Endothelial cell of umbilical vein (primary cell): ENCODE measurements around the gene FBXW4.

Experiments
- CTCF ChIP-seq, 2 donors: IDR thresholded peaks; 1 replicate in 1 of 2; 2 replicates in 1 of 2; pipeline ENCODE4 v1.5.1; 2011; ENCODE audit warnings: low read length in 2 of 2, mild to moderate bottlenecking in 2 of 2, moderate library complexity in 2 of 2, control low read depth in 1 of 2, inconsistent platforms in 1 of 2, low read depth in 1 of 2; ENCODE audit not compliant: insufficient read depth in 1 of 2; ENCODE audit errors: extremely low read depth in 1 of 2
- EZH2 ChIP-seq: IDR thresholded peaks from 2 replicates; pipeline ENCODE4 v1.6.1; 2012; ENCODE audit warnings: borderline replicate concordance, low read depth, mild to moderate bottlenecking, moderate library complexity, low read length, inconsistent platforms; ENCODE audit not compliant: severe bottlenecking
- FOS ChIP-seq: IDR thresholded peaks from 2 replicates; pipeline ENCODE4 v1.6.1; 2011; ENCODE audit warnings: mild to moderate bottlenecking, low read length, moderate library complexity, borderline replicate concordance; ENCODE audit not compliant: insufficient read depth
- JUN ChIP-seq: IDR thresholded peaks from 2 replicates; pipeline ENCODE4 v1.6.1; 2011; ENCODE audit warnings: borderline replicate concordance, low read depth; ENCODE audit not compliant: insufficient read length, insufficient read depth
- MYC ChIP-seq: IDR thresholded peaks from one replicate; pipeline ENCODE4 v1.6.1; 2011; ENCODE audit warnings: mild to moderate bottlenecking, low read depth, low read length
- POLR2A ChIP-seq: IDR thresholded peaks from 2 replicates; pipeline ENCODE4 v1.6.1; 2012; ENCODE audit warnings: low read depth, mild to moderate bottlenecking, control low read depth, low read length
- POLR2AphosphoS5 ChIP-seq: IDR thresholded peaks from 2 replicates; pipeline ENCODE4 v1.6.1; 2012; ENCODE audit warnings: low read depth, mild to moderate bottlenecking, control low read depth, low read length, moderate library complexity; ENCODE audit not compliant: insufficient read depth
- TF ChIP-seq, protein P1 (sequence below): IDR thresholded peaks from 2 replicates; pipeline ENCODE4 v1.6.1; 2011; ENCODE audit not compliant: insufficient read depth, insufficient read length

- TF ChIP-seq EZH2 (no peak), CTCF (IDR thresholded peaks at IDR 0.05; ENCODE audit: extremely low read depth in 1 of 2, insufficient read depth in 1 of 2, low read depth in 1 of 2, low read length in 2 of 2) (no peak), POLR2A (no peak), POLR2AphosphoS5 (no peak), MYC (no peak), FOS (no peak), JUN (no peak)
- TF ChIP-seq, protein P1, sequence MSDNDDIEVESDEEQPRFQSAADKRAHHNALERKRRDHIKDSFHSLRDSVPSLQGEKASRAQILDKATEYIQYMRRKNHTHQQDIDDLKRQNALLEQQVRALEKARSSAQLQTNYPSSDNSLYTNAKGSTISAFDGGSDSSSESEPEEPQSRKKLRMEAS: no peak
Observed at GRCh38 chr10:101612872-101613271, 82.1 kb downstream of the FBXW4 start.
